ENCODE data around the gene PRDM15.

GRCh38 chr21:41926807-41927171 is 47.6 kb upstream of the PRDM15 start:
- TF ChIP-seq CTCF (IDR thresholded peaks at IDR 0.05 in 8 of 11, conservative IDR thresholded peaks at IDR 0.05 in 3 of 11) (no peak), POLR2A (IDR thresholded peaks at IDR 0.05) (no peak)
